A549 (cell line): ENCODE measurements around the gene RANBP17. TPM values are rescaled to one million over a fixed set of nuclear protein-coding genes. Genes with fewer than 3 reads are reported as not detected.

Experiments
- ATAC-seq, 2 experiments: fragments of 200-7000 bp in 1 of 2; fragments of >200 bp in 1 of 2; cut with Nextera tagmentation in 1 of 2; cut with Tn5 transposase in 1 of 2; 3 replicates each; pipeline versions ENCODE4 v1.8.0 to v1.9.1; 2018 to 2020; ENCODE audit warnings: mild to moderate bottlenecking in 1 of 2, moderate library complexity in 1 of 2
- CTCF ChIA-PET: fragments of 300-600 bp; sonication (Branson Sonifier 250); formaldehyde crosslinking; extraction: SDS; loops from one replicate; lab custom pipeline; 2021; ENCODE audit warnings: antibody characterized with exemption, inconsistent platforms; lab: Yijun Ruan, JAX
- POLR2A ChIA-PET: fragments of 350-600 bp; formaldehyde crosslinking; extraction: SDS; loops from one replicate; lab custom pipeline; 2021; ENCODE audit warnings: antibody characterized with exemption, inconsistent platforms; lab: Yijun Ruan, JAX
- DNase-seq, 2 experiments: peaks; one replicate each; pipeline versions ENCODE4 v3.0.0 to v3.0.0-alpha.2; 2011 to 2016; ENCODE audit warnings: low read depth in 1 of 2, low spot score in 1 of 2
- FAIRE-seq: peaks from 2 replicates; lab custom pipeline; 2011; peaks lifted over from hg19 to GRCh38; lab: Jason Lieb, UNC
- H3K27ac ChIP-seq, 2 experiments: fragments of >200 bp; sonication (Bioruptor Twin); formaldehyde crosslinking; 3 replicates each; pipeline ENCODE4 v1.5.1; 2016 to 2017
- H3K4me1 ChIP-seq: fragments of >200 bp; sonication (Bioruptor Twin); formaldehyde crosslinking; 3 replicates; pipeline ENCODE4 v1.6.1; 2016
- H3K4me2 ChIP-seq: fragments of >200 bp; sonication (Bioruptor Twin); formaldehyde crosslinking; 3 replicates; pipeline ENCODE4 v1.6.1; 2016
- H3K4me3 ChIP-seq: fragments of >200 bp; sonication (Bioruptor Twin); formaldehyde crosslinking; 3 replicates; pipeline ENCODE4 v1.5.1; 2016
- H3K9me3 ChIP-seq: fragments of >200 bp; sonication (Bioruptor Twin); formaldehyde crosslinking; 3 replicates; pipeline ENCODE4 v1.6.1; 2016
- CTCF ChIP-seq: fragments of >200 bp; sonication (Bioruptor Twin); formaldehyde crosslinking; IDR thresholded peaks from 3 replicates; pipeline ENCODE4 v1.5.1; 2016
- EHF ChIP-seq: fragments of 250-450 bp; sonication (Bioruptor Pico); IDR thresholded peaks from 2 replicates; pipeline ENCODE4 v1.5.0; 2020; ENCODE audit warnings: mild to moderate bottlenecking
- FOSB ChIP-seq: fragments of 250-450 bp; sonication (Bioruptor Pico); IDR thresholded peaks from 2 replicates; pipeline ENCODE4 v1.5.0; 2020; ENCODE audit warnings: mild to moderate bottlenecking, moderate library complexity
- GATA3 ChIP-seq: IDR thresholded peaks from 2 replicates; pipeline ENCODE4 v1.6.1; 2012; ENCODE audit warnings: borderline replicate concordance
- HEYL ChIP-seq: fragments of 250-450 bp; sonication (Bioruptor Pico); IDR thresholded peaks from 2 replicates; pipeline ENCODE4 v1.8.0; 2021; ENCODE audit warnings: mild to moderate bottlenecking, moderate library complexity
- HOXA7 ChIP-seq: fragments of 250-450 bp; sonication (Bioruptor Pico); IDR thresholded peaks from 2 replicates; pipeline ENCODE4 v1.5.0; 2020; ENCODE audit warnings: mild to moderate bottlenecking, moderate library complexity
- HOXB13 ChIP-seq: fragments of 250-450 bp; sonication (Bioruptor Pico); IDR thresholded peaks from 2 replicates; pipeline ENCODE4 v1.5.0; 2020; ENCODE audit warnings: low read depth, mild to moderate bottlenecking, moderate library complexity
- JUN ChIP-seq, 2 experiments: fragments of >200 bp; sonication (Bioruptor Twin); formaldehyde crosslinking; IDR thresholded peaks; 2 replicates in 1 of 2; 3 replicates in 1 of 2; pipeline ENCODE4 v1.6.1; 2016 to 2017
- JUNB ChIP-seq: fragments of >200 bp; sonication (Bioruptor Twin); formaldehyde crosslinking; IDR thresholded peaks from 2 replicates; pipeline ENCODE4 v1.6.1; 2016
- MAZ ChIP-seq: fragments of 150-350 bp; IDR thresholded peaks from 2 replicates; pipeline ENCODE4 v1.6.1; 2014; ENCODE audit warnings: antibody characterized with exemption, low read depth, low read length, borderline replicate concordance
- MYC ChIP-seq: IDR thresholded peaks from 2 replicates; pipeline ENCODE4 v1.6.1; 2012; ENCODE audit warnings: mild to moderate bottlenecking, inconsistent platforms, low read length, improper control_type of control experiment, borderline replicate concordance
- NR3C1 ChIP-seq: fragments of >200 bp; sonication (Bioruptor Twin); formaldehyde crosslinking; IDR thresholded peaks from 3 replicates; pipeline ENCODE4 v1.6.1; 2017
- PBX3 ChIP-seq: IDR thresholded peaks from 2 replicates; pipeline ENCODE4 v1.6.1; 2012
- POLR2AphosphoS2 ChIP-seq: conservative IDR thresholded peaks from 2 replicates; pipeline ENCODE4 v1.6.1; 2012; ENCODE audit warnings: low read length, improper control_type of control experiment, inconsistent platforms
- RCOR1 ChIP-seq: fragments of 150-350 bp; IDR thresholded peaks from 2 replicates; pipeline ENCODE4 v1.6.1; 2014; ENCODE audit warnings: antibody characterized with exemption, low read length, low read depth
- RFX5 ChIP-seq: fragments of 450-650 bp; IDR thresholded peaks from 2 replicates; pipeline ENCODE4 v1.7.1; 2014; ENCODE audit warnings: antibody characterized with exemption, mild to moderate bottlenecking, moderate library complexity
- TP53 ChIP-seq: fragments of 250-450 bp; sonication (Bioruptor Pico); IDR thresholded peaks from 2 replicates; pipeline ENCODE4 v1.5.0; 2021; ENCODE audit warnings: mild to moderate bottlenecking, moderate library complexity
- WGBS: methylation state at CpG from one replicate; pipeline ENCODE4 v1.1.6; 2017; ENCODE audit errors: missing lambda C conversion rate; 5-methylcytosine and 5-hydroxymethylcytosine counted together
- polyA plus RNA-seq, 4 experiments: library from polyadenylated mRNA; depleted of rRNA in 3 of 4; stranded (reverse); fragments of >200 nt; fragmentation: RNase III in 1 of 4; extraction: RNeasy Plus Mini Kit Qiagen cat#74134 plus additional on column Dnase treatment in 1 of 4; gene quantifications; 2 replicates in 3 of 4; 3 replicates in 1 of 4; pipeline ENCODE4 v1.2.3, GENCODE V29; 2011 to 2017
- TF ChIP-seq, protein P1 (sequence below): fragments of 450-650 bp; IDR thresholded peaks from 2 replicates; pipeline ENCODE4 v1.6.1; 2014; ENCODE audit warnings: antibody characterized with exemption
- TF ChIP-seq, protein P2 (sequence below): fragments of 150-350 bp; IDR thresholded peaks from 2 replicates; pipeline ENCODE4 v1.6.1; 2014; ENCODE audit warnings: low read depth, mild to moderate bottlenecking, low read length
- TF ChIP-seq, protein P3 (sequence below): fragments of 250-450 bp; sonication (Bioruptor Pico); IDR thresholded peaks from 2 replicates; pipeline ENCODE4 v1.5.0; 2021; ENCODE audit warnings: mild to moderate bottlenecking, moderate library complexity, borderline replicate concordance
- TF ChIP-seq, protein P4 (sequence below): fragments of 200-600 bp; sonication (generic); IDR thresholded peaks from 2 replicates; pipeline ENCODE4 v1.6.1; 2016; ENCODE audit warnings: antibody characterized with exemption, mild to moderate bottlenecking, moderate library complexity

Gene RANBP17
- polyA plus RNA-seq, 2 of the 4 experiments (the other 2 are of a cell fraction) = 3.4 to 9.2 TPM

GRCh38 chr5:171308453-171309275 is 446.8 kb downstream of the RANBP17 start, which contains the start of gene TLX3:
Gene TLX3 (plus strand): TSS chr5:171309248. CDS start chr5:171309366, 118 bp downstream.
- no peak within 1 kb of the TSS for H3K27ac ChIP-seq
- H3K9me3 ChIP-seq = no peaks in the 10 kb centered on the region
- H3K4me2 ChIP-seq = no peak within 1 kb of the TSS
- TF ChIP-seq, protein P1, sequence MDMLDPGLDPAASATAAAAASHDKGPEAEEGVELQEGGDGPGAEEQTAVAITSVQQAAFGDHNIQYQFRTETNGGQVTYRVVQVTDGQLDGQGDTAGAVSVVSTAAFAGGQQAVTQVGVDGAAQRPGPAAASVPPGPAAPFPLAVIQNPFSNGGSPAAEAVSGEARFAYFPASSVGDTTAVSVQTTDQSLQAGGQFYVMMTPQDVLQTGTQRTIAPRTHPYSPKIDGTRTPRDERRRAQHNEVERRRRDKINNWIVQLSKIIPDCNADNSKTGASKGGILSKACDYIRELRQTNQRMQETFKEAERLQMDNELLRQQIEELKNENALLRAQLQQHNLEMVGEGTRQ = no peak
- TF ChIP-seq HEYL (no peak), MYC (no peak), MAZ (no peak), JUNB (no peak), FOSB (CRISPR knock-in tag) (no peak), HOXA7 (no peak), RCOR1 (no peak), NR3C1 (no peak), JUN (IDR thresholded peaks at IDR 0.05) (no peak), HOXB13 (CRISPR knock-in tag) (no peak), CTCF (no peak), GATA3 (no peak)
- TF ChIP-seq, protein P2, sequence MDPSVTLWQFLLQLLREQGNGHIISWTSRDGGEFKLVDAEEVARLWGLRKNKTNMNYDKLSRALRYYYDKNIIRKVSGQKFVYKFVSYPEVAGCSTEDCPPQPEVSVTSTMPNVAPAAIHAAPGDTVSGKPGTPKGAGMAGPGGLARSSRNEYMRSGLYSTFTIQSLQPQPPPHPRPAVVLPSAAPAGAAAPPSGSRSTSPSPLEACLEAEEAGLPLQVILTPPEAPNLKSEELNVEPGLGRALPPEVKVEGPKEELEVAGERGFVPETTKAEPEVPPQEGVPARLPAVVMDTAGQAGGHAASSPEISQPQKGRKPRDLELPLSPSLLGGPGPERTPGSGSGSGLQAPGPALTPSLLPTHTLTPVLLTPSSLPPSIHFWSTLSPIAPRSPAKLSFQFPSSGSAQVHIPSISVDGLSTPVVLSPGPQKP = no peak
- FAIRE-seq (no peak), DNase-seq (no peak), ATAC-seq (no peak)
- ChIA-PET POLR2A (no interaction called here), CTCF (interaction anchor here (1.0 to 1.6 kb wide), 2 partner anchors 32 to 34 kb away, joined by 3 to 6 read pairs; no protein-coding TSS in a partner anchor)
- H3K4me1 ChIP-seq = no peaks in the 10 kb centered on the region
- WGBS = 90% methylated on average over 60 of the region's 73 CpGs
- H3K4me3 ChIP-seq = no peak within 1 kb of the TSS

- ChIA-PET CTCF (interaction anchor here (1.0 to 1.6 kb wide), 2 partner anchors 31 to 33 kb away, joined by 3 to 6 read pairs; no protein-coding TSS in a partner anchor), POLR2A (no interaction called here)
- no peak overlapping the region for H3K4me2 ChIP-seq
- DNase-seq = no peak
- H3K4me1 ChIP-seq = no peaks in the 10 kb centered on the region
- no peak overlapping the region for H3K4me3 ChIP-seq
- no peaks in the 10 kb centered on the region for H3K9me3 ChIP-seq
- ATAC-seq = no peak
- no peak overlapping the region for H3K27ac ChIP-seq
- WGBS = 78% methylated on average over 78 of the region's 106 CpGs
- no peak for FAIRE-seq
- TF ChIP-seq PBX3 = no peak
- TF ChIP-seq NR3C1 = no peak
- TF ChIP-seq, protein P3, sequence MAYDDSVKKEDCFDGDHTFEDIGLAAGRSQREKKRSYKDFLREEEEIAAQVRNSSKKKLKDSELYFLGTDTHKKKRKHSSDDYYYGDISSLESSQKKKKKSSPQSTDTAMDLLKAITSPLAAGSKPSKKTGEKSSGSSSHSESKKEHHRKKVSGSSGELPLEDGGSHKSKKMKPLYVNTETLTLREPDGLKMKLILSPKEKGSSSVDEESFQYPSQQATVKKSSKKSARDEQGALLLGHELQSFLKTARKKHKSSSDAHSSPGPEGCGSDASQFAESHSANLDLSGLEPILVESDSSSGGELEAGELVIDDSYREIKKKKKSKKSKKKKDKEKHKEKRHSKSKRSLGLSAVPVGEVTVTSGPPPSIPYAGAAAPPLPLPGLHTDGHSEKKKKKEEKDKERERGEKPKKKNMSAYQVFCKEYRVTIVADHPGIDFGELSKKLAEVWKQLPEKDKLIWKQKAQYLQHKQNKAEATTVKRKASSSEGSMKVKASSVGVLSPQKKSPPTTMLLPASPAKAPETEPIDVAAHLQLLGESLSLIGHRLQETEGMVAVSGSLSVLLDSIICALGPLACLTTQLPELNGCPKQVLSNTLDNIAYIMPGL = no peak
- no peak for TF ChIP-seq EHF
- TF ChIP-seq, protein P4, sequence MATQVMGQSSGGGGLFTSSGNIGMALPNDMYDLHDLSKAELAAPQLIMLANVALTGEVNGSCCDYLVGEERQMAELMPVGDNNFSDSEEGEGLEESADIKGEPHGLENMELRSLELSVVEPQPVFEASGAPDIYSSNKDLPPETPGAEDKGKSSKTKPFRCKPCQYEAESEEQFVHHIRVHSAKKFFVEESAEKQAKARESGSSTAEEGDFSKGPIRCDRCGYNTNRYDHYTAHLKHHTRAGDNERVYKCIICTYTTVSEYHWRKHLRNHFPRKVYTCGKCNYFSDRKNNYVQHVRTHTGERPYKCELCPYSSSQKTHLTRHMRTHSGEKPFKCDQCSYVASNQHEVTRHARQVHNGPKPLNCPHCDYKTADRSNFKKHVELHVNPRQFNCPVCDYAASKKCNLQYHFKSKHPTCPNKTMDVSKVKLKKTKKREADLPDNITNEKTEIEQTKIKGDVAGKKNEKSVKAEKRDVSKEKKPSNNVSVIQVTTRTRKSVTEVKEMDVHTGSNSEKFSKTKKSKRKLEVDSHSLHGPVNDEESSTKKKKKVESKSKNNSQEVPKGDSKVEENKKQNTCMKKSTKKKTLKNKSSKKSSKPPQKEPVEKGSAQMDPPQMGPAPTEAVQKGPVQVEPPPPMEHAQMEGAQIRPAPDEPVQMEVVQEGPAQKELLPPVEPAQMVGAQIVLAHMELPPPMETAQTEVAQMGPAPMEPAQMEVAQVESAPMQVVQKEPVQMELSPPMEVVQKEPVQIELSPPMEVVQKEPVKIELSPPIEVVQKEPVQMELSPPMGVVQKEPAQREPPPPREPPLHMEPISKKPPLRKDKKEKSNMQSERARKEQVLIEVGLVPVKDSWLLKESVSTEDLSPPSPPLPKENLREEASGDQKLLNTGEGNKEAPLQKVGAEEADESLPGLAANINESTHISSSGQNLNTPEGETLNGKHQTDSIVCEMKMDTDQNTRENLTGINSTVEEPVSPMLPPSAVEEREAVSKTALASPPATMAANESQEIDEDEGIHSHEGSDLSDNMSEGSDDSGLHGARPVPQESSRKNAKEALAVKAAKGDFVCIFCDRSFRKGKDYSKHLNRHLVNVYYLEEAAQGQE = no peak
- no peak for TF ChIP-seq TP53
- no peak for TF ChIP-seq POLR2AphosphoS2
- TF ChIP-seq, protein P1 = no peak
- no peak for TF ChIP-seq RFX5
- no peak for TF ChIP-seq RCOR1
- no peak for TF ChIP-seq MYC
Measured at GRCh38 chr5:171309276-171310211, 447.7 kb downstream of the RANBP17 start.
